Parathyroid adenoma (tissue), 2 donors: Measurements from ENCODE around the gene TMEM272.

Experiments
- H2AFZ ChIP-seq: fragments of 300-600 bp; sonication (generic); one replicate; pipeline ENCODE4 v1.7.0; 2017; ENCODE audit warnings: antibody characterized with exemption, mild to moderate bottlenecking
- H3K27ac ChIP-seq: fragments of 300-600 bp; sonication (generic); one replicate; pipeline ENCODE4 v1.7.0; 2017
- H3K27me3 ChIP-seq: fragments of 300-600 bp; sonication (generic); one replicate; pipeline ENCODE4 v1.7.0; 2017; ENCODE audit warnings: low read length; ENCODE audit not compliant: control insufficient read depth, insufficient read depth
- H3K36me3 ChIP-seq: fragments of 300-600 bp; sonication (generic); one replicate; pipeline ENCODE4 v1.7.0; 2017; ENCODE audit warnings: low read length; ENCODE audit not compliant: control insufficient read depth, insufficient read depth
- H3K4me1 ChIP-seq: fragments of 300-600 bp; sonication (generic); one replicate; pipeline ENCODE4 v1.7.0; 2017; ENCODE audit warnings: control low read depth
- H3K4me2 ChIP-seq: fragments of 300-600 bp; sonication (generic); one replicate; pipeline ENCODE4 v1.7.0; 2017; ENCODE audit warnings: low read length
- H3K4me3 ChIP-seq: fragments of 300-600 bp; sonication (generic); one replicate; pipeline ENCODE4 v1.7.0; 2017; ENCODE audit warnings: low read depth, low read length
- H3K79me2 ChIP-seq: fragments of 300-600 bp; sonication (generic); one replicate; pipeline ENCODE4 v1.7.0; 2017; ENCODE audit warnings: control low read depth
- H3K9ac ChIP-seq: fragments of 300-600 bp; sonication (generic); one replicate; pipeline ENCODE4 v1.7.0; 2017; ENCODE audit warnings: mild to moderate bottlenecking
- H3K9me3 ChIP-seq: fragments of 300-600 bp; sonication (generic); one replicate; pipeline ENCODE4 v1.7.0; 2017; ENCODE audit warnings: low read length; ENCODE audit not compliant: control insufficient read depth
- CTCF ChIP-seq: fragments of 300-600 bp; sonication (generic); IDR thresholded peaks from one replicate; pipeline ENCODE4 v1.7.0; 2017; ENCODE audit warnings: antibody characterized with exemption, mild to moderate bottlenecking
- donor health status: primary hyperparathyroidism.

Gene TMEM272

GRCh38 chr13:51858433-51859247 lies 13.7 kb upstream of the TMEM272 start:
- no peak for TF ChIP-seq CTCF
- Histone ChIP-seq H2AFZ (no peak overlapping the region), H3K27ac (no peak overlapping the region), H3K4me1 (no peaks in the 10 kb centered on the region), H3K27me3 (no peaks in the 10 kb centered on the region), H3K79me2 (no peaks in the 10 kb centered on the region), H3K9ac (no peak overlapping the region), H3K4me2 (no peak overlapping the region), H3K9me3 (no peaks in the 10 kb centered on the region), H3K4me3 (no peak overlapping the region), H3K36me3 (no peaks in the 10 kb centered on the region)

GRCh38 chr13:51856998-51857397 lies 12.0 kb upstream of the TMEM272 start:
- no peak for TF ChIP-seq CTCF
- Histone ChIP-seq H3K36me3 (no peaks in the 10 kb centered on the region), H3K9me3 (no peaks in the 10 kb centered on the region), H2AFZ (no peak overlapping the region), H3K27me3 (no peaks in the 10 kb centered on the region), H3K4me3 (no peak overlapping the region), H3K4me2 (no peak overlapping the region), H3K79me2 (no peaks in the 10 kb centered on the region), H3K4me1 (no peaks in the 10 kb centered on the region), H3K27ac (no peak overlapping the region), H3K9ac (no peak overlapping the region)

GRCh38 chr13:51856027-51856736 lies 11.2 kb upstream of the TMEM272 start:
- Histone ChIP-seq H3K27me3 (no peaks in the 10 kb centered on the region), H3K79me2 (no peaks in the 10 kb centered on the region), H2AFZ (no peak overlapping the region), H3K4me3 (no peak overlapping the region), H3K9me3 (no peaks in the 10 kb centered on the region), H3K27ac (no peak overlapping the region), H3K4me1 (no peaks in the 10 kb centered on the region), H3K4me2 (no peak overlapping the region), H3K9ac (no peak overlapping the region), H3K36me3 (no peaks in the 10 kb centered on the region)
- no peak for TF ChIP-seq CTCF

- no peak overlapping the region for H3K4me2 ChIP-seq
- no peak overlapping the region for H3K9ac ChIP-seq
- no peak overlapping the region for H2AFZ ChIP-seq
- no peaks in the 10 kb centered on the region for H3K4me1 ChIP-seq
- H3K36me3 ChIP-seq = no peaks in the 10 kb centered on the region
- no peaks in the 10 kb centered on the region for H3K79me2 ChIP-seq
- no peak overlapping the region for H3K4me3 ChIP-seq
- no peak overlapping the region for H3K27ac ChIP-seq
- H3K9me3 ChIP-seq = no peaks in the 10 kb centered on the region
- no peak for TF ChIP-seq CTCF
- no peaks in the 10 kb centered on the region for H3K27me3 ChIP-seq
Measured at GRCh38 chr13:51849145-51850101, 4.4 kb upstream of the TMEM272 start.
